HG03439 (cell line): ENCODE measurements around the gene GALNT10.

Source experiments
- ATAC-seq: cut with Tn5 transposase; IDR thresholded peaks from one replicate; pipeline ENCODE4 v1.9.1; 2021; ENCODE audit warnings: mild to moderate bottlenecking, moderate library complexity; ENCODE audit not compliant: unreplicated experiment

Gene GALNT10

DNA sequence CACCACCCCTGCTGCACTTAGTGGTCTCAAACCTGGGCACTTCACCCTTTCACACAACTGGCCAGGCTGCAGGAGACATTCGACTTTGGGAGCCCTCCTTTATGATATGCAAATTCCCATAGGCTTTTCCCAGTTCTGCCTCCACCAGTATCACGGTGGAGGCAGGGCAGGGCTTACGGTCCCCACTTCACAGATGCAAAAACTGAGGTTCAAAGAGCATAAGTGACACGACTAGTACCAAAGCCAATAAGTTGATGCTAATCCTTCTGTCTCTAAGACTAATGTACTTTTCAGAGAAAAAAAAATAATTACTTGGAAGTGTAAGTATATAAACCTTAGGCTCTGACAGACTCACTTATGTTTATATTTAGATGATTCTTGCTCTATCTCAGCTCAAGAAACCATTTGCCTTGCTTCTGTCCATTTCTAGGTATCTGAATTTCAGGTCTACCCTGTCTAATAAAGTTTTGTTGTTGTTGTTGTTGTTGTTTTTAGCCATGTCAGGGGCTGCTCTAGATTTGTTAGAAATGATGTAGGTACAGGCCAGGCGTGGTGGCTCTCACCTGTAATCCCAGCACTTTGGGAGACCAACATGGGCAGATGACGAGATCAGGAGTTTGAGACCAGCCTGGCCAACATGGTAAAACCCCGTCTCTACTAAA lies 10.7 kb downstream of the GALNT10 start:
- ATAC-seq: no peak

DNA sequence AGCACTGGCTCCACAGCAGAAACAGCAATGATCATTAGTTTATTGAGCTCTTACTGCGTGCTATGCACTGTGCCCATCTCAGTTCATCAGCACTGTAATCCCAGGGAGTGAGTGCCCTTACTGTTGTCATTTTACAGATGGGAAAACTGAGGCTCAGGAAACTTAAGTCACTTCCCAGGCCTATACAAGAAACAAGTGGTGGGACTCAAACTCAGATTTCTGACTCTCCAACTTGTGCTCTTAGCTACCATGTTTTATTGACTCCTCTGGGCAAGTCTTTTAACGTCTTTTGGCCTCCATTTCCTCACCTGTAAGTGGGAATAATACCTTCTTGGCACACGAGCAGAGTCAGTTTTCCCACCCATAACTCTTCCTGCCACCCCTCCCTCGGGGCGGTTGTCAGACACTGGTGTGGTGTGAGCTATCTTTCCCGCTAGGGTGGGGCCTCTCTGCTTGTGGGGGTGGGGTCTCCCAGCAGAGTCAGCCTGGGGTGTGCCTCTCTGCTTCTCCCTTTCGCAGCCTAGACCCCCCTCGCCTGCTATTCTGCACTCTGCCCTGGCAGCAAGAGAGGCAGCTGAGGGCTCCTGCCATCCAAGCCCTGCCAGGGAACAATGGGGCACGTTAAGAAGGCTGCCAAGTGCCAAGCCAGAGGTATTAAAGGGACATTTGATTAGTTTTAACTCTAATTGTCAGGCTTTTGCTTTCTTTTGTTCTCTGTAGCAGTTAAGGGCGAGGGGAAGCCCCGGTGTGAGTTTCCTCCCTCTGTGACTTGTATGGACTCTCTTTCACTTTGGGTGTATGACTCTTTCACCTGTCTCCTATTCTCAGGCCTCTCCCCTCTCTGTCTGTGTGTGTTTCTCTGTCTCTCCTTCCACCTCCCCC lies 12.1 kb downstream of the GALNT10 start:
- ATAC-seq: peak; percentile 95

DNA sequence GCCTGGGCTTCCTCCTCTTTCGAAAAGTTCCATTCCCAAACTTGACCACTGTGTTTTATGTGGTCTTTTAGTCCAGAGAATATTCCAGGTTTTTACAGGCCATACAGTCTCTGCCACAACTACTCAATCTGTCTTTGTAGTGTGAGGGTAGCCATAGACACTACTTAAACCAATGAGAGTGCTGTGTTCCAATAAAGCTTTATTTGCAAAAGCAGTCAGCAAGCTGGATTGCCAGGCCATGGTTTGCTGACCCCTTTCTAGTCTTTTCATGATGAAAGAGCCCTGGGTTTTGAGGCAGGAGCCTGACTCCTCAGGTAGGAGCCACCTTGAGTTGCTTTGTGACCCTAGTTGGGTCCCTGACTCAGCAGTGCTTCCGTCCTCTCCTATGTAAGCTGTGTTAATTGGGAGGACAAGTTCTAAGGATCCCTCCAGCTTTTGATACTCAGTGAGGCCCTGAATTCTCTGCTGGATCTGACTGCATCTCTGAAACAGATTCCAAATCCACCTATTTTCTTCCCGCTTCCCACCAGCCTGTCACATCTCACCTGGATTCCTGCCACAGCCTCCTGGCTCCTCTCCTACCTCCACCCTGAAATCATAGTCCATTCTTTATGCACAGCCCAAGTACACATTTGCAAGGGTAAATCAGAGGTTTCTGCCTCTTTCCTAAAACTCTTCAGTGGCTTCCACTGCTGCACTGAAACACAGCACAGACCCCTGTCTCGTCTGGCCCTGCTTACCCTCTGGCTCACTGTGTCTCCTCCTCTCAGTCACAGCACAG lies 13.5 kb downstream of the GALNT10 start:
- ATAC-seq: no peak

DNA sequence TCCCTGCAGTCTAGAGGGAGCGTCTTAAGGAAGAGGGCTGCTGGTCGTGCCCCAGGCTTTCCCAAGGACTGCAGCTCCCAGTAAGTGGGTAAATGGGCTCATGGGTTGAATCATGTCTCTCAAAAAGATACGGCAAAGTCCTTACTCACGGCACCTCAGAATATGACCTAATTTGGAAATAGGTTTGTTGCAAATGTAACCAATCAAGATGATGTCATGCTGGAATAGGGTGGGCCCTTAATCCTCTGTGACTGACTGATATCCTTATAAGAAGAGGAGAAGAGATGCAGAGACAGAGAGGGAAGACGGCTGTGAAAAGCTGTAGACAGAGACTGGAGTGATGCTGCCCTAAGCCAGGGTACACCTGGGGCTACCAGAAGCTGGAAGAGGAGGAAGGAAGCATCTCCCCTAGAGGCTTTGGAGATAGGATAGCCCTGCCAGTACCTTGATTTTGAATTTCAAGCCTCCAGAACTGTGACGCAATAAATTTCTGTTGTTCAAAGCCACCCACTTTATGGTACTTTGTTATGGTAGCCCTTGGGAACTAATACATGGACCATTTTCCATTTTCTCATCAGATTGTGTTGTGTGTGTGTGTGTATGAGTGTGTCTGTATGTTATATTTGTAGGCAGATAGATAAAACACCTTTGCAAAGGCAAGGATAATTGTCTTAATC lies 15.0 kb downstream of the GALNT10 start:
- ATAC-seq: no peak

DNA sequence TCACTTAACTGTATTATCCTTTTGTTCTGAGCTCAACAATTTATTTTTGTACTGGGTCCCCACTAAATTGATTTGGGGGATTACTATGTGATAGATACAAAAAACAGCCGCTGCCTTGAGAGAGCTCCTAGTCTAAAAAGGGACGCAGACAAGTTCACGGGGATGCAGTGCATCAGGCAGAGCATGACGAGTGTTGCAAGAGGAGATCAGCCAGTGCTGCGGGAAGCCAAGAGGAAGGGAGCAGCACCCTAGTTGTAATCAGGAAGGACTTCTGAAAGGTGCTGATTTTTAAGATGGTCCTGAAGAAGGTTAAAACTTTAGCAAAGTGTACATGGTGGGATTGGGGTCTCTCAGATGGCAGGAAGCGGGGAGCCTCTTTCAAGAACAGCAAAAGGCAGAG lies 15.8 kb downstream of the GALNT10 start:
- ATAC-seq: no peak

DNA sequence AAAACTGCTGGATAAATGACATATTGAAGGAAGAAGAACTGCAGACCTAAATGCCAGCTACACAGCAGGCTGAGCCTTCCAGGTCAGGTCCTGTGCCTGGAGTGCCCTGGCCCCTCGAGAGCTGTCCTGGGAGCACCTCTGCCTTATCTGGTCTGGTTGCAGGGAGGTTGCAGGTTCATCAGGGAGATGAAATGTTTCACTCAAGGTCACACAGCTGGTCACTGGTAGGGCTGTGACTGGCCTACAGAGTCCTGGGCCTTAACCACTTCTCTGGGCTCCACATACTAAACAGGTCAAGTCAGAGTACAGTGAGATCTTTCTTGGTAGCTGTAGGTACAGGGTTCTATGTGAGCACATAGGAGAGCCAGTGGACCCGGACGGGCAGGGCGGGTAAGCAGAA lies 16.7 kb downstream of the GALNT10 start:
- ATAC-seq: no peak

DNA sequence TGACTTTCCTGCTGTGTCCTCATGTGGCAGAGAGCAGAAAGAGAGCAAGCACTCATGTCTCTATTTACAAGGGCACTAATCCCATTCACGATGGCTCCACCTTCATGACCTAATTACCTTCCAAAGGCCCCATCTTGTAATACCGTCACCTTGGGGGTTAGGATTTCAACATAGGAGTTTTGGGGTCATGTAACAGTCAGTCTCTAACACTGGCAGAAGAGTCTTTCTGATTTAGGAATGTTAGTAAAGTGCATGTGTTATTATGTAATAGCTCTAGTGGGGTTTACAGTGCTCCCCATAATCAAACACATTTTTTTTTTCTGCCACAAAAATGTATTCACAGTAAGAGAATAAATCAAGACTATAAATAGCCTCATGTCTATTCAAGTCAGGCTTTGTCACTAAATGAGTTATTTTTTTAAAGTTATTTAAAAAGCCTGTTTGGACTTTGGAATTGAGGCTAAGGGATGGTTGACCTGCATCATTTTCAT lies 19.1 kb downstream of the GALNT10 start:
- no peak for ATAC-seq

DNA sequence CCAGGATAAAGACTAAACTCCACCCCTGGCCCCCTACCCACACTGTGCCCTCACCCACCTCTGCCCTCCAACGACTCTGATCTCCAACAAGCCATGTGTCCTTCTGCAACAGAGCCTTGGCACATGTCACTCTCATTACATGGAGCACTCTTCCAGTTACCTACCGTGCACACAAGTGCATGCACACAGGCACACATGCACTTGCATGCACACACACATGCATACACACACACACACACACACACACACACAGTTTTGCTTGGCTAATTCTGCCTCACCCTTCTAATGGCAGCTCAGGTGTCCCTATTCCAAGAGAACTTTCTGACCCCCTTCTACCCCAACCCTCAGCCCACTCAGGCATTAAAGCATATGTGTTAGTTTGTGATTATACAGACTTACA lies 19.6 kb downstream of the GALNT10 start:
- no peak for ATAC-seq

DNA sequence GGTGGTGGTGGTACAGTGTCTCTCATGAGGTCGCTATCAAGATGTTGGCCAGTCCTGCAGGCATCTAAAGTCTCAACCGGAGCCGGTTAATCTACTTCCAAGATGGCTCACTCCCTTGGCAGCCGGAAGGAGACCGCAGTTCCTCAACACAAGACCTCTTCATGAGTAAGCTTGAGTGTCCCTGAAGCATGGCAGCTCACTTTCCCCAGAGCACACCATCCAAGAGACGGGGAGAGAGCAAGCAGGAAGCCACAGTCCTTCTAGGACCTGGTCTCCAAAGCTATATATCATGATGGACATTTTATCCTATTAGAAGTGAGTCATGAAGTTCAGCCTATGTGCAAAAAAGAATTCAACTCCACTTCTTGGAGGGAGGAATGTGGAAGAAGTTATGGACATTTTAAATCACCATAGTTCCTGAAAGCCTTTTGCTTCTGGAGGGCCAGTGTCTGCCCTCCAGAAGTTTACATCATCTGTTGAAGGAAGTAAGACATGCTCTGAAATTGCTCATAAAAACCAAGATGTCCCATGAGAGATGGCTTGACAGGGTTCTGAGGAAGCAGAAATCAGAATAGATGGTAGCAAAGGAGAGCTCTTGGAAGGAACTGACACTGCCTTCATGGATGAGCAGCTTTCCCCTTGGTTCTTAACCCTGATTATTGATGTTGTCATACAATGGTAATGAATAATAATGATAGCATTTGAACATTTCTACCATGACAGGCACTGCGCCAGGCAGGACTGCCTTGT lies 21.3 kb downstream of the GALNT10 start:
- ATAC-seq: no peak

DNA sequence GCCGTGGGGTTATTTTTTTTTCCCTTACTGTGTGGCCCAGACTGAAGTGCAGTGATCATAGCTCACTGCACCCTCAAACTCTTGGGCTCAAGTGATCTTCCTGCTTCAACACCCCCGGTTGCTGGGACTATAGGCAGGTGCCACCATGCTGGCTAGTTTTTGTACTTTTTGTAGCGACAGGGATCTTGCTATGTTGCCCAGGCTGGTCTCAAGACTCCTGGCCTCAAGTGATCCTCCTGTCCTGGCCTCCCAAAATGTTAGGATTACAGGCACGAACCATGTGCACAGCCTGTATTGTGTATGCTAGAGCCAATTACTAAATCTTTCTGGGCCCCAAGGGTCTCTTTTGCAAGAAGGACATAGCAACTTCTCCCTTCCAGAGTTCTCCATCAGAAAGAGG lies 23.1 kb downstream of the GALNT10 start:
- no peak for ATAC-seq

DNA sequence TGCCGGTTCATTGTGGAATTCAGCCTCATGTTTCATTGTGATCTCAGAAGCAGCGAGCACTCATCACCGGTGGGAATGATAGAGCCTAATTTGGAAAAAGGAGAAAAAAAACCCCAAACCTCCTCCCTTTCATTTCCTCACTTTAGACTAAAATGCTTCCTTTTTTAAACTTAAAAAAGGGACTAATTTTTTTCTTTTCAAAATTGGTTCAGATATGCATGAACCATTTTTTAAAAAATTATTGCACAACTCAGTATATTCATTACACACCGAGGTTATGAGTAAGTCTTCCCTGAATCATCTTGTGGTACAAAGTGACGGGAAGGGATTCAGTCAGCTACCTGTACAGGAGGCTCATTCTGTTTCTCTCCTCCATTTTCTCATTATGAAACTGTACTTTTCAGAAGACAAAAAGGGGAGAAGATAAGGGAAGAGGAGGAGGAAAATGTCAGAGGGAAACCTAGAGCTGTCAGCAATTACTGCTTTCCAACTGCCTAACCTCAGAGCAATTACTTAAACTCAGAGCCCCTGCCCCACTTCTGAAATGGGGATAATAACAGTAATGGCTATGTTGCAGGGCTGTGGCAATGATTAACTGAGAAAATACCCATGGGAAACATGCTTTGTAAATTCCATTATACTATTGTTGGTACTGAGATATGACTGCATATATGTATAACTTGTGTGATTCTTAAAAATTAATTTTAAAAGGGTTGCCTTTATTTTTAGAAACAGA lies 24.0 kb downstream of the GALNT10 start:
- peak; percentile 73 for ATAC-seq

DNA sequence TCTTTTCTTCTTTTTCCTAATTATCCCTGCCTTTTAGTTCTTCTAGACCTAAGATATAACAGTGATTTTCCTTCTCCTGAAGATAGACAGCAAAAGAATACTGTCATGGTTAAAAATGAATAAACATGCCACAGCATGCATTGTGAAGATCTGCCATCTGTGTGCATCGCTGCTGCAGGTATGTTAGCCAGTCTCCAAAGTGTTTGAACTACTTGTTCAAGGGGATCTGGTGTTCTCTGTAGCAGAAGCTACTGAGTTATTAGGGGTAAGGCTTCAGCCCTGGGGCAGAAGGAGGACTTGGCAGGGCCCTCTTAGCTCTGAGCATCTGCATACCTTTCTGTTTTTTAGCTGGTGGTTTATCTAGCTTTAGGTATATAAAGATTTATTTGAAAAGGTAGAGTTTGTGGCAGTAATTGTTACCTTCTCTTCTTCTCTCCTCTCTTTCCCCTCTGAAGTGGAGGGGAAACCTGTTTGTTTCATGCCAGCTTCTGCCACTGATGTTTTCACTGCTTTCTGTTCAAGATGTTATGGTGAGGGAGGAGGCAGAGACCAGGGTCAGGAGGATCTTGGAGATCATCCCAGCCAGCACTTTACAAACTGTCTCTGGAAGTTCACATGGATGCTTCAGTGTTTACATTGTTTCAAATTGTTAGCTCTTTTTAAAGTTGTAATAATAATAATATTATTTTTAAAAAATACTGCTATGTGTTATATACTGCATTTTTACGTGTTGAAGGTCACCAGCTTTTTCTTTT lies 25.2 kb downstream of the GALNT10 start:
- no peak for ATAC-seq

DNA sequence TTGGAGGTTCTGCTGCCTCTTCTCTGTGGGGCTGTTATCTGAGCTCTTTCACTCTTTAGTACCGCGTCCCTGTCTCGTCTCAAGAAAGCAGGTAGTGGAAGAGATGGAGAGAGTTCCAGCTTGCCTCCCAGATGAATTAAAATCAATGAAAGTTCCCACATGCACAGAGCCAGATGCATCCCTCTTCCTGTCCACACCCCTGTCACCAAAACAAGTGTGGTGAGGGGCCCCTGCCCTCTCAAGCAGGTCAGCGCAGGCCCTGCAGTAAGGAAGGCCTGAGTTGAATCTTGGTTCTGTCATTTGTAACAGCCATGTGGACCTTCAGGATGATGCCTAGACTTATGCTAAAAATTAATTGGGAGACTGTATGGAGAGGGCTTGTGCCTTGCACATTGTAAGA lies 26.9 kb downstream of the GALNT10 start:
- no peak for ATAC-seq

DNA sequence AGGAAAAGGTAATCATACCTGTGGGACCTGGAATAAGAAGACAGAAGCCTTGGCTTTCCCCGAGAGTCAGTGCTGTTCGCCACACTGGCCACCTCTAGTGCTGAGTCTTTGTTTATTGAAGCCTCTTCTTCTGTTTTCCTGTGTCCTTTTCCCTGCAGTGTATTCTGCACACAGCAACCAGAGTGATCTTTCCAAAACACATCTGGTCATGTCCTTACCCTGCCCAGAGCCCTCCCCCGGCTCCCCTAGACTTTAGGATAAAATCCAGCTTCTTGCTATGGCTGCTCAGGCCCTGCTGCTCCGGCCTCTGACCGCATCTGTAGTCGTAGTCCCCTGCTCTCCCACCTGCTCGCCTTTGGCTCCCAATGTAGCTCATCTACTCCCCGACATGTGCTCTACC lies 28.3 kb downstream of the GALNT10 start:
- no peak for ATAC-seq

DNA sequence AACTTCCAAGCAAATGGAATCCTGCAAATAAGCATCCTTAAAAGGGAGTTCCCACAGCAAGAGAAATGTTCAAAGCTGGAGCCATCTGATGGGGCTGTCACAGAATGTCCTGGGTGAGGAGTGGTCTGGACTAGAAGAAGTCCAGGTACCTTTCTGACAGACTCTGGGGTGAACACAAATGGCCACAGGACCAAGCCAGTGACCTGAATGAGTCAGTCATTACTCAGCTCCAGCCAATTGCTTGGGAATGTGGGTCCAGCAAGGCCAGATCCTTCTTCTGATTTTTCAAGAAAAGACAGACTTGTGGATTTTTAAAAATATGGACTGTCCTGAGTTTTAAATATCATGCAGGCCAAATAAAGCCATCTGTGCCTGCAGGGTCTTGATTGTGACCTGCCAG lies 30.1 kb downstream of the GALNT10 start:
- ATAC-seq: no peak

DNA sequence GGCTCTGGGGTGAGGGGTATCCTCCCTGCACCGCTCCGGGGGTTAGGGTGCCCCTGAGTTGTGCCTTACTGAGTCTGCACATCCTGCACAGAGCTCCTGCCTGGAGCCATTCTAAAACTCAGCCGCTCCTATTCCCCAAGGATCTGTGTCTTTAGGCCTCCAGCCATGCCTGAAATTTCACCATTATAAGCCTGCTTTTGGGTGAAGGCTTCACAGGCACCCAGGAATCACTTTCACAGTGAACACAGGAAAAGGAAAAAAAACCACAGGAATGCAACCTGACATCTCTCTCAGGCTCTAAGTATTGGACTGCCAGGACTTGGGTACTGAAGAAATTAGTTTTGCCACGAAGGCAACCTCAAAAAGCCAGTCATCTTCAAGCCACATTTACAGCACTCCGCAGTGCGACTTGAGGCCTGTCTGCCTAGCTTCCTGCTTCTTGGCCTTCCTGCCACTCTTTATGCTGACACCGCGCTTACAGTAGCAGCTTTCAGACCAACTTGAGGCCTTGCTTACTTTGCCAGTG lies 30.9 kb downstream of the GALNT10 start:
- ATAC-seq: no peak

DNA sequence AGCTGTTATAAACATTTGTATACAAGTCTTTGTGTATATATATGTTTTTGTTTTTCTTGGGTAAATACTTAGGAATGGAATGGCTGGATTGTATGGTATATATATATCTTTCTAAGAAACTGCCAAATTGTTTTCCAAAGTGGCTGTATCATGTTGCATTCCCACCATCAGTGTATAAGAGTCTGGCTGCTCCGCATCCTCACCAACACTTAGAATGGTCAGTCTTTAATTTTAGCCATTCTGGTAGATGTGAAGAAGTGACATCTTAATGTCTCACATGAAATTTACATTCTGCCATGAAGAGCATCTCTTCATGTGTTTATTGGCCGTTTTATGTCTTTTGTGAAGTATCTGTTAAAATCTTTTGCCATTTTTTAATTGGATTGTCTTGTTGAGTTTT lies 31.9 kb downstream of the GALNT10 start:
- ATAC-seq: no peak

DNA sequence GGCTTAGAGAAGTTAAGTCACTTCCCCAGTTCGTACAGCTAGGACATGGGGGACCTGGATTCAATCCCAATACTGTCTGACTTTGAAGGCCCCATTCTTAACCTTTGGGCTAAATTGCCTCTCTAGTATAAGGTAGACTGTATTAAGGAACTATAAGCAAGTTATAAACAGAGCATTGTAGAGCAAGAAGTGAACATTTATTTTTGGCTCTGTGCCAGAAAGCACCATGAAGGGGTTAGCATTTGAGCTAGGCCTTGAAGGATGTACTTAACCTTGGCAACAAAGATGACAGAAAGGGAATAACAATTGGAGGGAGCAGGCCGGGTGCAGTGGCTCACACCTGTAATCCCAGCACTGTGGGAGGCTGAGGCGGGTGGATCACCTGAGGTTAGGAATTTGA lies 32.8 kb downstream of the GALNT10 start:
- ATAC-seq: no peak

DNA sequence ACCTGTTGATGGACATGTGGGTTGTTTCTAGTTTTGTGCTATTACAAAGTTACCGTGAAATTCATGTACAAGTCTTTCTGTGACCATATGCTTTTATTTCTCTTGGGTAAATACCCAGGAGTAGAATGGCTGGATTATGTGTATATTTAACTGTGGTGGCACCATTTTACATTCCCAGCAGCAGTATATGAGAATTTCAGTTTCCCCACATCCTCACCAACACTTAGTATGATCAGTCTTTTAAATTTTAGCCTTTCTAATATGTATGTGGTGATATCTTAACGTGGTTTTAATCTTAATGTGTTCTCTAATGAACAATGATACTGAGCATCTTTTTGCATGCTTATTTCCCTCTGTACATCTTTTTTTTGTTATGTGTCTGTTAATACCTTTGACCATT lies 36.6 kb downstream of the GALNT10 start:
- no peak for ATAC-seq
